GM19452 (cell line): ENCODE results near the gene EID2B.

Experiments
- ATAC-seq: cut with Tn5 transposase; IDR thresholded peaks from one replicate; pipeline ENCODE4 v1.9.1; 2021; ENCODE audit not compliant: unreplicated experiment

The EID2B gene

GRCh38 chr19:39533003-39533512 is 406 bp upstream of the EID2B start:
- peak; percentile 14 for ATAC-seq

DNA sequence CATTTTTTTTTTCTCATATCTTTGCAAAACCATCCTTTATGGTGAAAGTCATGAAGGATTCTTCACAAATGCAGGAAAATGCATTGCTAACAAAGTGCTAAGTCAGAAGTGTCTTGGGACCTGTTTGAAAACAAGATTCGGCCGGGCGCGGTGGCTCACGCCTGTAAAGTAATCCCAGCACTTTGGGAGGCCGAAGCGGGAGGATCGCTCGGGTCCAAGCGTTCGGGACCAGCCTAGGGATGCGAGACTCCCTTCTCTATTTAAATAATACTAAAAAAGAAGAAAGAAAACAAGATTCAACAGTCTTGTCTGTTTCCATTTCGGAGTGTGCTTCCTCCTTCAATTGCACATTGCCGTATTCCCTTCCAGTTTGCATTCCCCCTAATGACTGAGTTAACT is 819 bp downstream of the EID2B start:
- no peak for ATAC-seq

DNA sequence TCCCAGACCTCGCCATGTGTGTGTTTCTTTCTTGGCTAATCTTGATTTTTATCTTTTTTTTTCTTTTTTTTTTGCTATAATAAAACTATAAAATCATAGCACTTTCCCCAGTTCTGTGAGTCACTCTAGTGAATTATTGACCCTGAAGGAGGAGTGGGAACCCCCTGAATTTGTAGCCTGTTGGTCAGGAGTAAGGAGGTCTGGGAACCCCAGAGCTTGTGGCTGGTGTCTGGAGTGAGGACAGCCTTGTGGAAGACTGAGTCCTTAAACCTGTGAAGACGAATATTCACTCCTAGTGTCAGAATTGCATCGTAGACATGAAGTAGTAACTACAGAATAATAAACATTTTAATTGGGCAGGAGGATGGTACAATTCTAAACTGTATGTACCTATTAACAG is 7.4 kb downstream of the EID2B start:
- no peak for ATAC-seq

- ATAC-seq: no peak
These were observed 8.2 kb downstream of the EID2B start for GRCh38 chr19:39524495-39524894.

DNA sequence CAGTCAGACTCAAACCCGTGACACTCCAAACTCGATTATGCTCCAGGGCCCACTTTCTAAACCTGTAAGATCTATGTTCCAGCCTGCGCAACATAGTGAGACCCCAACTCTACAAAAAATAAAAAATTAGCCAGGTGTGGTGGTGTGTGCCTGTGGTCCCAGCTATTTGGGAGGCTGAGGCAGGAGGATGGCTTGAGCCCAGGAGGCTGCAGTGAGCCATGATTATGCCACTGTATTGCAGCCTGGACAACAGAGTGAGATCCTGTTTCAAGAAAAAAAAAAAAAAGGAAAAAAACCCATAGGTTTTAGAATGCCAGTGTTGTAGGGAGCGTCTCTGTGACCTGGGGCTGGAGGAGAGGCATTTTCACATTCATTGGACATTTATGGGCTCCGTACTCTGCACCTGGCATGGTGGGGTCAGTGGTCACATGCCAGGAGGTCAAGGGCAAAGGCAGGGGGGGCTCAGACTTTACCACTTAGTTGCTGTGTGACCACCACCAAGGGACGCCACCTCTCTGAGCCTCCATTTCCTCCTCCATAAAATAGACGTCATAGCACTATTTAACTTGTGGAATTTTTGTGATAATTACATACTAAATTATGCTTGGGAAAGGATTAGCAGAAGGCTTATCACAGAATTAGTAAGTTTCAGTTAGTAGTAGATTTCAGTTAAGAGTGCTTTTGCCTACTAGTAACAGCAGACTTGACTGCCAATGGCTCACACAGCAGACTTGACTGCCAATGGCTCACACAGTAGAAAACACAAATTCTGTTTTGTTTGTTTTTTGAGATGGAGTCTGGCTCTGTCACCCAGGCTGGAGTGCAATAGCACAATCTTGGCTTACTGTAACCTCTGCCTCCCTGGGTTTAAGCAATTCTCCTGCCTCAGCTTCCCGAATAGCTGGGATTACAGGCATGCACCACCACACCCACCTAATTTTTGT is 11.8 kb downstream of the EID2B start:
- ATAC-seq: no peak

DNA sequence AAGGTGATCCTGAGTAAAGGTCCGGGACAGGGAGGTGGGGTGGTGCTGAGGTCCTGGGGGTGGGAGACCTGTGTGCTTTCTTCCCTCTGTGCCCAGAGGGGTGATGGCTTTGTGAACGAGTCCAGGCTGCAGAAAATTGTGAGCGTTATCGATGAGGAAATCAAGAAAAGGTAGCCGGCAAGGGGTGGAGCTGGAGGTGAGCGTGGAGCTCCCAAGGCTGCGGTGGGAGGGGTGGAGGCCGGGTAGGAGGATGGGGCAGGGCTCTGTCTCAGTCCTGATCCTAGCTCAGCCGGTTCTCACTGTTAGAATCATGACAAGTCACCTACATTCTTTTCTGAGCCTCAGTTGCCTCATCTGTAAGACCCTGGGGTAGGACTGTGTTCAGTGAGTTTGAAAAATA is 13.7 kb downstream of the EID2B start:
- no peak for ATAC-seq

DNA sequence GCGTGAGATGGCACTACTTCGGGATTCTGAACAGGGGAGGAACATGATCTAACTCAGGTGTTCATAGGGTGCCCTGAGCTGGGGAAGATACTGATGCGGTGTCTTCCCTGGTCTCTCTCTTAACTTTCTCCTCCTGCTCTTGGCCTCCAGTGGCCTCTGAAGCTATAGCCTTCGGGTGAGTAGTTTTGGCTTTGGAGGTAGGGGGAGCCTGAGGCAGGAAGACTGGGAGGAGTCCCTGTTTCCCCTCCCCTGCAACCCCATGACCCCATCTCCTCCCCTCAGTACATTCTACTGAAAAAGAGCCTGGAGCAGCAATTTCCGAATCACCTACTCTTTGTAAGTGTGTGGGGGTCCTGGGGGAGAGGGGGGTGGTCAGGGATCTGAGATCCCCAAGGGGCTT is 14.2 kb downstream of the EID2B start:
- ATAC-seq: no peak

DNA sequence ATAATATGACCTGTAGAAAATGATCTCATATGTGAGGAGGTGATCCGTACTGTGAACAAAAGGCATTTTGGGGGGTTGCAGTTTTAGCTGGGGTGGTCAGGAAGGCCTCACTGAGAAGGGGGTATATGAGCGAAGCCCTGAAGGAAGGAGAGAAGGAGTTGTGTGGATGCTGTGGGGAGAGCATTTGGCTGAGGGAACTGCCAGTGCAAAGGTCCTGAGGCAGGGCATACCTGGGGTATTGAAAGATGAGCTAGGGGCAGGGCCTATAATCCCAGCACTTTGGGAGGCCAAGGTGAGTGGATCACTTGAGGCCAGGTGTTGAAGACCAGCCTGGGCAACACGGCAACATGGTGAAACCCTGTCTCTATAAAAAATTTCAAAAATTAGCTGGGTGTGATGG is 15.2 kb downstream of the EID2B start:
- no peak for ATAC-seq

DNA sequence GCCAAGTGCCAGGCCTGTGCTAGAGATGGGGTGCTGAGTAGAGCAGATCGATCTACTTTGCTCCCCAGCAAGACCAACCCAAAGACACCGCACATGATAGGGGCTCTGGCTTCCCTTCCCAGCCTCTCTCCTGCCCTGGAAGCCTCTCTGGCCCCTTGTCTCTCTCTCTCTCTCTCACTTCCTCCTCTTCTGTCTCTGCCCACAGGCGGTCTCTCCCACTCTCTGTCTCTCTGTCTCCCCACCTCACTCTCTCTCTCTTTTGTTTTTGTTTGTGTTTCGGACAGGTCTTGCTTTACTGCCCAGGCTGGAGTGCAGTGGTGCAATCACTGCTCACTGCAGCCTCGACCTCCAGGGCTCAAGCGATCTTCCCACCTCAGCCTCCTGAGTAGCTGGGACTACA is 16.4 kb downstream of the EID2B start:
- ATAC-seq: no peak

DNA sequence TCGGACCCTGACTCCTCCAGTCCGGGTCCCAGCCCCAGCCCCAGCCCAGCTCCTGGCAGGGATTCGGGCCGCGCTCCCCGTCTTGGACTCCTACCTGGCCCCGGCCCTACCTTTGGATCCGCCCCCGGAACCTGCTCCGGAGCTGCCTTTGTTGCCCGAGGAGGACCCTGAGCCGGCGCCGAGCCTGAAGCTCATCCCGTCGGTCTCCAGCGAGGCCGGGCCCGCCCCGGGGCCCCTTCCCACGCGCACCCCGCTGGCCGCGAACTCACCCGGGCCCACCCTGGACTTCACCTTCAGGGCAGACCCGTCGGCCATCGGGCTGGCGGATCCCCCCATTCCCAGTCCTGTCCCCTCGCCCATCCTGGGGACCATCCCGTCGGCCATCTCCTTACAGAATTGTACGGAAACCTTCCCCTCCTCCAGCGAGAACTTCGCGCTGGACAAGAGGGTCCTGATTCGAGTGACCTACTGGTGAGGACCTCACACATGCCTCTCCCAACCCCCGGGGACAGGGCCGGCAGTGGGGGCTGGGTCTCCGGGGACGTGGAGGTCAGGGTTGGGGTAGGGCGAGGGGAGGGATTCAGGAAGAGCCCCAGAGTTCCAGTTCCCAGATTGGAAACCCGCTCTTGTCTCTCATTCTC is 17.0 kb downstream of the EID2B start:
- no peak for ATAC-seq

GRCh38 chr19:39514840-39515550 is 17.7 kb downstream of the EID2B start, which contains the start of gene SELENOV:
SELENOV (plus strand) TSS chr19:39515139; CDS start chr19:39515213, 74 bp downstream.
- ATAC-seq: no peak

GRCh38 chr19:39512988-39513387 is 19.7 kb downstream of the EID2B start:
- ATAC-seq: no peak

DNA sequence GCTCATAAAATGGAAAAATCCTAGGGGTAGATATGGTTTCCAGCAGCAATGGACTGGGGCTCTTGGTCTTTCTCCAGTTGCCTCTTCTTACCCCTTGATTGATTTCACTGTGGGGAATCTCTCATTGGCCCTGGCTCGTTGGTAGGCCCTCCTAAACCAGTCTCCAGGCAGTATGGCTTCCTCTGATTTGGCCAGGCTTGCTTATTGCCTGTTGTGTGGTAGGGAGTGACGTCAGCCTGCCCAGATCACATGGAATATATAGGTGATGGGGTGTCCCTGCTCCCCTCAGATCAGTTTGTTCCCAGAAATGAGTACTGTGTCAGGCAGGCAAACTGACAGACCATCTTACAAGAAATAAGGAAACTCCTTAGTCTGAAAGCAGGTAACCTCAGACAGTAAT is 23.4 kb downstream of the EID2B start:
- ATAC-seq: no peak

DNA sequence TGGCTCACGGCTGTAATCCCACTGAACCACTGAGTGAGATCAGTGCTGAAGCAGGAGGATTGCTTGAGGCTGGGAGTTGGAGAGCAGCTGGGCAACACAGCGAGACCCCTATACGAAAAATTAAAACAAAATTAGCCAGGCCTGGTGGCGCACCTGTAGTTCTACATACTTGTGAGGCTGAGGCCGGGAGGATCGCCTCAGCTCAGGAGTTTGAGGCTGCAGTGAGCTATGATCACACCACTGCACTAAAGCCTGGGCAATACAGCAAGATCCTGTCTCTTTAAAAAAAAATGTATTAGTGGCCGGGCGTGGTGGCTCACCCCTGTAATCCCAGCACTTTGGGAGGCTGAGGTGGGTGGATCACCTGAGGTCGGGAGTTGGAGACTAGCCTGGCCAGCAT is 24.0 kb downstream of the EID2B start:
- no peak for ATAC-seq

DNA sequence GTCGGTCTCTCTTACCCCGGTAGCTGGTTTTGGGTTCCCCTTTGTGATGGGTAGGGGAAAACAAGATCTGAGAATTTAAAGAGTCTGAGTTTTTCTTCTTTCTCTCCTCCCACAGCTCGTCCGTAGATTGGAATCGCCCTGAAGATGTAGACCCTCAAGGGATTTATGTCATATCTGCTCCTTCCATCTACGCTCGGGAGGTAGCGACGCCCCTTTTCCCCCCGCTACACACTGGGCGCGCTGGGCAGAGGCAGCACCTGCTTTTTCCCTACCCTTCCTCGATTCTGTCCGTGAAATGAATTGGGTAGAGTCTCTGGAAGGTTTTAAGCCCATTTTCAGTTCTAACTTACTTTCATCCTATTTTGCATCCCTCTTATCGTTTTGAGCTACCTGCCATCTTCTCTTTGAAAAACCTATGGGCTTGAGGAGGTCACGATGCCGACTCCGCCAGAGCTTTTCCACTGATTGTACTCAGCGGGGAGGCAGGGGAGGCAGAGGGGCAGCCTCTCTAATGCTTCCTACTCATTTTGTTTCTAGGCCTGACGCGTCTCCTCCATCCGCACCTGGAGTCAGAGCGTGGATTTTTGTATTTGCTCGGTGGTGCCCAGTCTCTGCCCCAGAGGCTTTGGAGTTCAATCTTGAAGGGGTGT is 24.8 kb downstream of the EID2B start:
- no peak for ATAC-seq

DNA sequence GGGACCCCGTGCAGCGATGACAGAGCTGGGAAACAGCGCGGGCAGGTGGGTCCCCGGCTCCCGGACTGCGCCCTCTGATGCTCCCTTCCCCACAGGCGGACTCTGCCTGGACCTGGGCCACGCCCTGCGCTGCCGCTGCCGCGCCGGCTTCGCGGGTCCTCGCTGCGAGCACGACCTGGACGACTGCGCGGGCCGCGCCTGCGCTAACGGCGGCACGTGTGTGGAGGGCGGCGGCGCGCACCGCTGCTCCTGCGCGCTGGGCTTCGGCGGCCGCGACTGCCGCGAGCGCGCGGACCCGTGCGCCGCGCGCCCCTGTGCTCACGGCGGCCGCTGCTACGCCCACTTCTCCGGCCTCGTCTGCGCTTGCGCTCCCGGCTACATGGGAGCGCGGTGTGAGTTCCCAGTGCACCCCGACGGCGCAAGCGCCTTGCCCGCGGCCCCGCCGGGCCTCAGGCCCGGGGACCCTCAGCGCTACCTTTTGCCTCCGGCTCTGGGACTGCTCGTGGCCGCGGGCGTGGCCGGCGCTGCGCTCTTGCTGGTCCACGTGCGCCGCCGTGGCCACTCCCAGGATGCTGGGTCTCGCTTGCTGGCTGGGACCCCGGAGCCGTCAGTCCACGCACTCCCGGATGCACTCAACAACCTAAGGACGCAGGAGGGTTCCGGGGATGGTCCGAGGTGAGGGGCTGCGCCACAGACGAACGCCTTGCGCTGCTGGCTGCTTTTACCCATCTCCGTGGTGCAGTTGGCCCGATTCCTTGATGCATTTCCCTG is 25.5 kb downstream of the EID2B start:
- ATAC-seq: no peak

DNA sequence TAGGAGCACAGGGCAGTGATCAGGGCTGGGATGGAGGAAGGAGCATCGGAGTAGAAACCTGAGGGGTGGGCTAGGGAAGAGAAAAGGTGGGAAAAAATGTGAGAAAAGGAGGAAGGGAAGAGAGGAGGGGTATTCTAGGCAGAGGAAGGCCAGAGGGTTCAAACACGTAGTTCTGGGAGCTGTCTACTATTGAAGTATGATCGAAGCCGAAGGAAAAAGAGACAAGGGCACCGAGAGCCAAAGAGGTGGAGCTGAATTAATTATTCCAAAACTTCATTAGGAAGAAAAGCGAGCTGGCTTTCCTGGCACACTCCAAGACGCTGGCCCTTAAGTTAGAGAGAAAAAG is 26.1 kb downstream of the EID2B start:
- ATAC-seq: no peak

- no peak for ATAC-seq
These were observed 29.8 kb downstream of the EID2B start for GRCh38 chr19:39502640-39503417.

DNA sequence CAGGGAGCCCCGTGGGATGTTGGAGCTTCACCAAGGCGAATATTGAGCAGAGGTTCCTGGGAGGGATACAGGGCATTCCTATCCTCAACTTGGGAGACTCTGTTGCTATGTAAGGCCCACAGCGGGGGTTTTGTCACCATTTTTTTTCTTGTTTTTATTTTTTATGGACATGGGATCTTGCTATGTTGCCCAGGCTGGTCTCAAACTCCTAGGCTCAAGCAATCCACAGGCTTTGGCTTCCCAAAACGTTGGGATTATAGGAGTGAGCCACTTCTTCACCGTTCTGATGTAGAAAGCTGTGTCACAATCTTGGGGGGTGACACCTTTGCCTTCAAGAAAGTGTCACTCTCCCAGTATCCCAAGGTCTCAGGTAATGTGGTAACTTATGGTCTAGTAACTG is 31.3 kb downstream of the EID2B start:
- ATAC-seq: no peak

DNA sequence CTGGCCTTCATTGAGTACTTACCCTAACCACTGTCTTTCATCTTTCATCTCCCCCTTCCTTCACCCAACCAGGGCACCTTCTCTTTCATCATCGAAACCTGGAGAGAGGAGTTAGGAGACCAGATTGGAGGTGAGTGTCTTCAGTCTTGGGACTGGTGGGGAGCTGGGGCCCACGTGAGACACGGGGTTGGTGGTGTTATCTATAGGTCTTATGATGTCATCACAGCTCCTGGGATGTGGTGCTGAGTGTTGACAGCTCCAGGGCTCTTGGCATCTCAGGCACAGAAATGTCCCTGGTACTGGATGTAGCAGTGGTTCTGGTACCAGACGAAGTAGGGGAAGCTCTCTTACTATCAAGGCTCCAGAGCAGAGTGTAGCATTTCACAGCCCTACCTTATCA is 32.1 kb downstream of the EID2B start:
- no peak for ATAC-seq
